Measurements from ENCODE around the gene RGS18. TPM values are rescaled to one million over a fixed set of nuclear protein-coding genes. Genes with fewer than 3 reads are reported as not detected.

RGS18 gene
- total and polyA plus RNA-seq, 2 of the 8 experiments (the other 6 are each of a cell fraction or from before 2014, with no cell fraction given) = not detected

DNA sequence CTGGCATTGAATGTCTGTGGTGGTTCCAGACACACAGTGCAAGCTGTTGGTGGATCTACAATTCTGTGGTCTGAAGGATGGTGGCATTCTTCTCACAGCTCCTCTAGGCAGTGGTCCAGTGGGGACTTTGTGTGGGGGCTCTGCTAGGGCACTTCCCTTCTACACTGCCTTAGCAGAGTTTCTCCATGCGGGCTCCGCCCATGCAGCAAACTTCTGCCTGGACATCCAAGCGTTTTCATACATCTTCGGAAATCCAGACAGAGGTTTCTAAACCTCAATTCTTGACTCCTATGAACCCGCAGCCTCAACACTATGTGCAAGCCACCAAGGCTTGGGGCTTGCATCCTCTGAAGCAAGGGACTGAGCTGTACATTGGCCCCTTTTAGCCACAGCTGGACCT is 43.0 kb downstream of the RGS18 start:
- DNase-seq (ENCODE audit: low read depth in 1 of 2, low spot score in 2 of 2) (no peak), FAIRE-seq (no peak)

More for the DNA sequence above, 43.0 kb downstream of the RGS18 start:
- Histone ChIP-seq H3K9ac (replicated peaks in 1 of 4; ENCODE audit: extremely low read depth in 1 of 4, low read depth in 3 of 4, low read length in 3 of 4) (no peak overlapping the region), H3K18ac (ENCODE audit: extremely low read depth, low read length) (no peak overlapping the region), H3K23me2 (ENCODE audit: low read depth, low read length) (no peaks in the 10 kb centered on the region), H3K4me2 (ENCODE audit: insufficient read depth in 1 of 2, low read depth in 2 of 2, low read length in 2 of 2) (no peak overlapping the region), H4K8ac (ENCODE audit: extremely low read depth, insufficient read depth, low read length) (no peak overlapping the region), H2BK12ac (ENCODE audit: low read depth, low read length) (no peak overlapping the region), H2BK15ac (ENCODE audit: low read length) (no peak overlapping the region), H3K9me3 (ENCODE audit: insufficient read depth in 2 of 2, low read depth in 1 of 2, low read length in 1 of 2) (peaks cover 15 to 20% of the 10 kb centered on the region in 2 experiments), H3K56ac (replicated peaks; ENCODE audit: insufficient read length, low read depth, low read length) (no peak overlapping the region), H3K27ac (ENCODE audit: low read depth, low read length) (no peak overlapping the region), H3K4me1 (replicated peaks in 1 of 4; ENCODE audit: control insufficient read depth in 3 of 4, insufficient read depth in 4 of 4, low read length in 3 of 4) (no peaks in the 10 kb centered on the region), H4K5ac (ENCODE audit: insufficient read length, low read depth, low read length) (no peak overlapping the region), H2AFZ (ENCODE audit: low read length) (no peak overlapping the region), H3K14ac (ENCODE audit: insufficient read length) (no peak overlapping the region), H2AK5ac (ENCODE audit: low read depth, low read length) (no peak overlapping the region), H4K91ac (replicated peaks; ENCODE audit: insufficient read length, low read length) (no peak overlapping the region), H3K27me3 (replicated peaks in 1 of 4; ENCODE audit: control insufficient read depth in 3 of 4, extremely low read depth in 1 of 4, insufficient read depth in 3 of 4, low read length in 3 of 4) (no peaks in the 10 kb centered on the region), H2BK20ac (ENCODE audit: low read length) (no peak overlapping the region), H3K36me3 (ENCODE audit: control insufficient read depth in 2 of 4, insufficient read depth in 4 of 4, low read length in 3 of 4) (no peaks in the 10 kb centered on the region), H3K79me1 (ENCODE audit: low read depth, low read length) (no peaks in the 10 kb centered on the region), H4K20me1 (replicated peaks in 1 of 2; ENCODE audit: control insufficient read depth in 1 of 2, insufficient read depth in 2 of 2, low read length in 2 of 2) (no peaks in the 10 kb centered on the region), H3K4me3 (ENCODE audit: extremely low read depth in 1 of 4, insufficient read depth in 2 of 4, low read depth in 3 of 4, low read length in 4 of 4) (no peak overlapping the region), H3K23ac (ENCODE audit: insufficient read length) (no peak overlapping the region), H3K79me2 (ENCODE audit: control insufficient read depth in 1 of 2, insufficient read depth in 2 of 2, low read length in 2 of 2) (no peaks in the 10 kb centered on the region), H3K4ac (replicated peaks; ENCODE audit: insufficient read length, low read depth, low read length) (no peak overlapping the region), H2BK5ac (ENCODE audit: low read depth, low read length) (no peak overlapping the region), H2BK120ac (replicated peaks; ENCODE audit: low read depth, low read length) (no peak overlapping the region)
- ChIA-PET POLR2A (ENCODE audit: partially characterized antibody) (no interaction called here), CTCF (ENCODE audit: partially characterized antibody) (no interaction called here)
- 96% methylated on average over 5 of the region's 5 CpGs; no CpG with 5 or more reads in 1 of the 2 experiments for WGBS, 2 experiments (ENCODE audit: extremely low coverage in 1 of 2, insufficient coverage in 1 of 2, insufficient read length in 1 of 2, insufficient replicate concordance in 2 of 2, low coverage in 1 of 2, low lambda C conversion rate in 2 of 2, missing lambda C conversion rate in 1 of 2)
- TF ChIP-seq ATF2 (IDR thresholded peaks at IDR 0.05; ENCODE audit: low read length) (no peak), SP1 (IDR thresholded peaks at IDR 0.05; ENCODE audit: low read depth, low read length) (no peak), BACH1 (IDR thresholded peaks at IDR 0.05; ENCODE audit: low read length) (no peak), RBBP5 (IDR thresholded peaks at IDR 0.05; ENCODE audit: borderline replicate concordance, low read depth, low read length) (no peak), EGR1 (IDR thresholded peaks at IDR 0.05; ENCODE audit: borderline replicate concordance, low read depth, low read length) (no peak), TCF12 (IDR thresholded peaks at IDR 0.05; ENCODE audit: low read depth, low read length) (no peak), CBX5 (IDR thresholded peaks at IDR 0.05; ENCODE audit: low read depth, low read length) (no peak), NRF1 (IDR thresholded peaks at IDR 0.05; ENCODE audit: low read depth, low read length) (no peak), HDAC6 (IDR thresholded peaks at IDR 0.05; ENCODE audit: low read depth, low read length) (no peak), PHF8 (conservative IDR thresholded peaks at IDR 0.05; ENCODE audit: low read depth, low read length) (no peak)
- TF ChIP-seq, protein P1, sequence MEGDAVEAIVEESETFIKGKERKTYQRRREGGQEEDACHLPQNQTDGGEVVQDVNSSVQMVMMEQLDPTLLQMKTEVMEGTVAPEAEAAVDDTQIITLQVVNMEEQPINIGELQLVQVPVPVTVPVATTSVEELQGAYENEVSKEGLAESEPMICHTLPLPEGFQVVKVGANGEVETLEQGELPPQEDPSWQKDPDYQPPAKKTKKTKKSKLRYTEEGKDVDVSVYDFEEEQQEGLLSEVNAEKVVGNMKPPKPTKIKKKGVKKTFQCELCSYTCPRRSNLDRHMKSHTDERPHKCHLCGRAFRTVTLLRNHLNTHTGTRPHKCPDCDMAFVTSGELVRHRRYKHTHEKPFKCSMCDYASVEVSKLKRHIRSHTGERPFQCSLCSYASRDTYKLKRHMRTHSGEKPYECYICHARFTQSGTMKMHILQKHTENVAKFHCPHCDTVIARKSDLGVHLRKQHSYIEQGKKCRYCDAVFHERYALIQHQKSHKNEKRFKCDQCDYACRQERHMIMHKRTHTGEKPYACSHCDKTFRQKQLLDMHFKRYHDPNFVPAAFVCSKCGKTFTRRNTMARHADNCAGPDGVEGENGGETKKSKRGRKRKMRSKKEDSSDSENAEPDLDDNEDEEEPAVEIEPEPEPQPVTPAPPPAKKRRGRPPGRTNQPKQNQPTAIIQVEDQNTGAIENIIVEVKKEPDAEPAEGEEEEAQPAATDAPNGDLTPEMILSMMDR (IDR thresholded peaks at IDR 0.05; ENCODE audit: control extremely low read depth in 1 of 3, insufficient read depth in 1 of 3, low read depth in 1 of 3, low read length in 3 of 3) = no peak
